K562 treated with DMSO at 1 percent for 48 hours (cell line): Measurements from ENCODE around the gene SLC37A4. TPM values are rescaled to one million over a fixed set of nuclear protein-coding genes. Genes with fewer than 3 reads are reported as not detected.

Experiments used
- total RNA-seq: library from RNA; unstranded; fragments of 300-600 nt; gene quantifications from 2 replicates; pipeline ENCODE4 v1.2.3, GENCODE V29; 2022; ENCODE audit warnings: low replicate concordance; ENCODE audit errors: extremely low read depth

SLC37A4 gene
- total RNA-seq, result not detected in 2 replicates

DNA sequence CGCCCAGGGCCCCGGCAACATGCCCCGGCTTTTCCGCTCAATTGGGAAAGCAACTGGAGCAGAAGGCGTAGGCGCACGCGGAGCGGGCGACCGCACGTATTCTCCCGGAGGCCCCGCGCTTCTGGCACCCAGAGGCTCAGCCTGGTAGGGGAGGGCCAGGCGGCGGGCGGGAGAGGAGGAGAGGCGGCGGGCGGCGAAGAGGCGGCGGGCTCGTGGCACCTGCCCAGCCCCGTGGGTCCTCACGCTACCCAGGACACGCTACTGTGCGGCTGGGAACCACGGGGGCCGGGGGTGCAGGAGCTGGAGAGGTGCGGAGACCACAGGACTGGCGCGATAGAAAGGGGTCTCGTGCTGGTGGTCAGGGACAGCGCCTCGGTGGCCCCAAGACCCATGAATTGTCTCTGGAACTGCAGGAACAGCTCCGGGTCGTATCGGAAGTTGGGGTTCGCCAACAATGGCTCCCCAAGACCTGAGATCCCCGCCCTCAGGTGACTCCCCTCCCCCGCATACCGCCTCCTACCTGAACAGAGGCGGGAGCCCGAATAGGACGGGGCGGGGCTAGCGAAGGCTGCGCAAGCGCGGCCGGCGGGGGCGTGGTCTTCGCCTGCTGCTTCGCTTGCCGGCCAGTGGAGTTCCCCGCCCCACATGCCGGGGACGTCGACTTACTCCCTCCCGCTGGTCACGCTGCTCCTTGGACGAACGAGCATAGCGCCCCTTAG is at the start of gene SLC37A4:
Gene SLC37A4 (minus strand): TSS at position 549 of the 719 bp plus-strand sequence.

GRCh38 chr11:119067371-119068222 is 36.9 kb upstream of the SLC37A4 start, which contains the start of gene VPS11:
Gene VPS11, plus strand, starts transcription at chr11:119067818. Its CDS starts 6 bp downstream, at chr11:119067824.

GRCh38 chr11:119057000-119057769 is 26.5 kb upstream of the SLC37A4 start, which contains the start of gene HYOU1:
Gene HYOU1, minus strand, starts transcription at chr11:119057205. Its CDS starts 1,045 bp downstream, at chr11:119056160.

GRCh38 chr11:119018074-119018938 is 12.4 kb downstream of the SLC37A4 start, which contains the start of the genes RPS25 and TRAPPC4:
Gene RPS25, minus strand, starts transcription at chr11:119018343. Its CDS starts 59 bp downstream, at chr11:119018284.
Gene TRAPPC4, plus strand, starts transcription at chr11:119018766. Its CDS starts 30 bp downstream, at chr11:119018796.

DNA sequence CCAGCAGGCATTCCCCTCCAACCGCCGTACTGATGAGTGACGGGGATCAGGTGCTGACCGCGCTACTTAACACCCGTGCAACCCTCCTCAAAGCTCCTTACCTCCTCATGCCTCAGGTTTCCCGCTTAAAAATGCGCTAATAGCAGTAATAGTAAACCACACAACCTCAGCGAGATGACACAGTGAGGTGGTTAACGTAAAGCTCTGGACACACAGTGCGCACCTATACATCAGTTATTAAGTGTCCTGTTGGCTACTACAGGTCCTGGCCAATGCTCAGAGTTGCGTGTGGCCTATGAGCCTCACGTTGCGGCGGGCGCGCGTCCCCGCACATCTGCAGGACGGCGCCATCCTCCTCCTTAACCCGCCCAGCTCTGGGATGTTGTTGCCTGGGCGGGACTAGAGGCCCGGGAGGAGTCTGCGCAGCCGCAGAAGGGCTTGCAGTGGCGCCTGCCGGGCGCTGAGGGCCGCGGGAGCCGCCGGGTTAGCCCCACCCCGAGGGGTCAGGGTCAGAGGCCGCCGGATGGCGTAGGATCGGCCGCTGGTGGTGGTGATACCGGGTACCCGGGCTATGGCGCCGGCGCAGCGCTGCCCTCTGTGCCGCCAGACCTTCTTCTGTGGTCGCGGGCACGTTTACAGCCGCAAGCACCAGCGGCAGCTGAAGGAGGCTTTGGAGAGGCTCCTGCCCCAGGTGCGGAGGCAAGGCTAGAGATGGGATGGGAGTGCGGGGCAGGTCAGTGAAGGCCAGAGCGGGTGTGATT is 32.9 kb downstream of the SLC37A4 start, which contains the start of gene CENATAC:
Gene CENATAC (plus strand): TSS at position 512 of the 761 bp plus-strand sequence. CDS start 60 bp downstream, at position 572.

Other genes starting within 250 kb of the SLC37A4 start
- gene DDX6, start 239.7 kb downstream of the SLC37A4 start, total RNA-seq, result not detected in 2 replicates
- gene CXCR5, start 147.0 kb downstream of the SLC37A4 start, total RNA-seq, result not detected in 2 replicates
- not detected in 2 replicates for gene BCL9L, start 105.0 kb downstream of the SLC37A4 start, total RNA-seq
- gene UPK2, start 74.6 kb downstream of the SLC37A4 start, total RNA-seq, result not detected in 2 replicates
- not detected in 2 replicates for gene FOXR1, start 59.1 kb downstream of the SLC37A4 start, total RNA-seq
- gene CENATAC, start 32.7 kb downstream of the SLC37A4 start, total RNA-seq, result not detected in 2 replicates
- 1,144 TPM in 1 of 2 replicates, not detected in the other for gene RPS25, start 12.5 kb downstream of the SLC37A4 start, total RNA-seq
- gene TRAPPC4, start 12.1 kb downstream of the SLC37A4 start, total RNA-seq, result not detected in 2 replicates
- gene HYOU1, start 26.3 kb upstream of the SLC37A4 start, total RNA-seq, result not detected in 2 replicates
- gene VPS11, start 36.9 kb upstream of the SLC37A4 start, total RNA-seq, result not detected in 2 replicates
- not detected in 2 replicates for gene HMBS, start 54.0 kb upstream of the SLC37A4 start, total RNA-seq
- not detected in 2 replicates for gene DPAGT1, start 71.0 kb upstream of the SLC37A4 start, total RNA-seq
- gene C2CD2L, start 76.5 kb upstream of the SLC37A4 start, total RNA-seq, result not detected in 2 replicates
- gene HINFP, start 90.7 kb upstream of the SLC37A4 start, total RNA-seq, result not detected in 2 replicates
- gene ABCG4, start 118.2 kb upstream of the SLC37A4 start, total RNA-seq, result not detected in 2 replicates
- gene NLRX1, start 137.8 kb upstream of the SLC37A4 start, total RNA-seq, result not detected in 2 replicates
- gene NHERF4, start 154.6 kb upstream of the SLC37A4 start, total RNA-seq, result not detected in 2 replicates
- not detected in 2 replicates for gene CBL, start 175.5 kb upstream of the SLC37A4 start, total RNA-seq